ENCODE measurements around the gene SUMF1. TPM values are rescaled to one million over a fixed set of nuclear protein-coding genes. Genes with fewer than 3 reads are reported as not detected.

SUMF1 gene
- polyA plus RNA-seq, 3 donors, result 25.7 to 80.4 (median 74.2) TPM

- Histone ChIP-seq H3K27me3 (ENCODE audit: control insufficient read depth in 2 of 2, insufficient read depth in 2 of 2, low read length in 2 of 2) (no peaks in the 10 kb centered on the region), H3K27ac (ENCODE audit: low read depth in 1 of 2, low read length in 2 of 2) (no peak overlapping the region), H3K9me3 (replicated peaks in 1 of 2; ENCODE audit: control insufficient read depth in 1 of 2, insufficient read depth in 1 of 2, low read length in 2 of 2) (no peaks in the 10 kb centered on the region), H4K20me1 (ENCODE audit: insufficient read depth, low read length) (no peaks in the 10 kb centered on the region), H3K4me3 (replicated peaks in 1 of 3; ENCODE audit: low read depth in 2 of 3, low read length in 3 of 3) (no peak overlapping the region), H3K9ac (ENCODE audit: insufficient read depth, low read length, poor library complexity, severe bottlenecking) (no peak overlapping the region), H3K4me1 (ENCODE audit: control insufficient read depth in 1 of 2, insufficient read depth in 2 of 2, low read length in 2 of 2) (peaks cover 9 to 12% of the 10 kb centered on the region in 2 donors), H3K36me3 (replicated peaks in 1 of 2; ENCODE audit: control insufficient read depth in 1 of 2, insufficient read depth in 2 of 2, low read length in 2 of 2) (peaks cover 2 to 40% of the 10 kb centered on the region in 2 donors), H3K79me2 (ENCODE audit: insufficient read depth, low read length) (no peaks in the 10 kb centered on the region), H3K4me2 (replicated peaks; ENCODE audit: extremely low read depth, low read length, poor library complexity, severe bottlenecking) (no peak overlapping the region), H2AFZ (ENCODE audit: insufficient read depth, low read depth, low read length, poor library complexity, severe bottlenecking) (no peak overlapping the region)
- WGBS (ENCODE audit: insufficient coverage), result no CpG with 5 or more reads among the region's 4 CpGs
- DNase-seq, result no peak
- Mint-ChIP-seq H3K4me3 (no peak overlapping the region), H3K4me1 (peaks cover 14% of the 10 kb centered on the region), H3K27ac (peak overlapping the region in 1 of 7 donors; percentile 5), H3K27me3 (ENCODE audit: low read depth in 3 of 3) (no peaks in the 10 kb centered on the region), H3K9me3 (peaks cover 0 to 2% (median 0%) of the 10 kb centered on the region in 7 donors), H3K36me3 (peaks cover 24 to 29% of the 10 kb centered on the region in 2 donors)
- intact Hi-C loops (cut with micrococcal nuclease), result no loop called here
- TF ChIP-seq CTCF (IDR thresholded peaks at IDR 0.05), result no peak
These were observed 153.3 kb downstream of the SUMF1 start for GRCh38 chr3:4313606-4314293.

DNA sequence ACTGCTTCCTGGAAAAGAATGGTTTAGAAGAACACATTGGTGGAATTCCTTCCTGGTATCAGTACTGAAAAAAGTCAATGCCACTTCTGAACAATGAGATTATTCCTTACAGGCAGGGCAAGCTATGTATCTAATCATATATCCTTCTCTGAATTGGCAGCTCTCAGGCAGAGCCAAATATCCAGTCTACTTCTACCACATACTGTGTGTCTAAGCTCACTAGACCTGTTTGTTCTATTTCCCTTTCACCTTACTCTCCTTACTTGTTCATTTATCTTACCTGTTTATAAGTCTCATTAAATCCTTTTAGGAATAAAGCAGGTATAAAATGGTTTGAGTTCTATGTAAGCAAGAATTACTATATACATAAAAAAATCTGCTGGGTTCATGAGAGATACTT lies 155.6 kb downstream of the SUMF1 start:
- H3K4me3 ChIP-seq (replicated peaks in 1 of 3; ENCODE audit: low read depth in 2 of 3, low read length in 3 of 3), result no peak overlapping the region

More for the DNA sequence above, 155.6 kb downstream of the SUMF1 start:
- H2AFZ ChIP-seq (ENCODE audit: insufficient read depth, low read depth, low read length, poor library complexity, severe bottlenecking), result no peak overlapping the region
- Mint-ChIP-seq H3K9me3 (no peaks in the 10 kb centered on the region), H3K4me1 (peaks cover 15% of the 10 kb centered on the region), H3K36me3 (peaks cover 18 to 32% of the 10 kb centered on the region in 2 donors), H3K27me3 (ENCODE audit: low read depth in 3 of 3) (peaks cover 0 to 2% (median 0%) of the 10 kb centered on the region in 3 donors), H3K27ac (no peak overlapping the region), H3K4me3 (no peak overlapping the region)
- peaks cover 7% of the 10 kb centered on the region for H3K79me2 ChIP-seq (ENCODE audit: insufficient read depth, low read length)
- H4K20me1 ChIP-seq (ENCODE audit: insufficient read depth, low read length), result no peaks in the 10 kb centered on the region
- no peak overlapping the region for H3K27ac ChIP-seq (ENCODE audit: low read depth in 1 of 2, low read length in 2 of 2)
- DNase-seq, result no peak
- intact Hi-C loops (cut with micrococcal nuclease), result no loop called here
- H3K27me3 ChIP-seq (ENCODE audit: control insufficient read depth in 2 of 2, insufficient read depth in 2 of 2, low read length in 2 of 2), result no peaks in the 10 kb centered on the region
- no peak for TF ChIP-seq CTCF (IDR thresholded peaks at IDR 0.05)
- no peaks in the 10 kb centered on the region for H3K9me3 ChIP-seq (replicated peaks in 1 of 2; ENCODE audit: control insufficient read depth in 1 of 2, insufficient read depth in 1 of 2, low read length in 2 of 2)
- H3K4me2 ChIP-seq (replicated peaks; ENCODE audit: extremely low read depth, low read length, poor library complexity, severe bottlenecking), result no peak overlapping the region
- peaks cover 9 to 12% of the 10 kb centered on the region in 2 donors for H3K4me1 ChIP-seq (ENCODE audit: control insufficient read depth in 1 of 2, insufficient read depth in 2 of 2, low read length in 2 of 2)
- peaks cover 0 to 47% of the 10 kb centered on the region in 2 donors for H3K36me3 ChIP-seq (replicated peaks in 1 of 2; ENCODE audit: control insufficient read depth in 1 of 2, insufficient read depth in 2 of 2, low read length in 2 of 2)
- H3K9ac ChIP-seq (ENCODE audit: insufficient read depth, low read length, poor library complexity, severe bottlenecking), result no peak overlapping the region

Other genes starting within 250 kb of the SUMF1 start
- gene SETMAR, start 163.9 kb downstream of the SUMF1 start, polyA plus RNA-seq, result 1 to 10 TPM; 3.1 to 7.2 (median 3.5) TPM
- gene ITPR1, start 26.1 kb upstream of the SUMF1 start, polyA plus RNA-seq, result 10 to 100 TPM in 1 of 3 donors, 1 to 10 TPM in 2; 3.2 to 21.1 (median 7.1) TPM